OCI-LY3 (cell line): Measurements from ENCODE around the gene SLC17A9.

Experiments used
- H2AFZ ChIP-seq: fragments of 200-600, 300-600 bp; shearing (Covaris generic); 2 replicates; pipeline ENCODE4 v1.6.0; 2014; ENCODE audit warnings: antibody characterized with exemption, low read depth, low read length
- H3K27ac ChIP-seq: fragments of 200-600, 300-600 bp; sonication (generic); 2 replicates; pipeline ENCODE4 v1.5.1; 2014; ENCODE audit warnings: mild to moderate bottlenecking, low read length, moderate library complexity, mixed read lengths
- H3K27me3 ChIP-seq: fragments of 200-600, 300-600 bp; sonication (generic); 2 replicates; pipeline ENCODE4 v1.6.1; 2014; ENCODE audit warnings: low read depth, low read length, mixed read lengths
- H3K36me3 ChIP-seq: fragments of 200-600, 300-600 bp; sonication (generic); replicated peaks from 2 replicates; pipeline ENCODE3; 2014; ENCODE audit warnings: low read depth, low read length, mixed read lengths
- H3K4me1 ChIP-seq: fragments of 300-600, 200-600 bp; sonication (generic); 2 replicates; pipeline ENCODE4 v1.6.1; 2014; ENCODE audit warnings: low read length, mixed read lengths
- H3K4me2 ChIP-seq: fragments of 200-600, 300-600 bp; sonication (generic); 2 replicates; pipeline ENCODE4 v1.6.1; 2014; ENCODE audit warnings: low read length, mixed read lengths
- H3K4me3 ChIP-seq: fragments of 300-600, 200-600 bp; sonication (generic); 2 replicates; pipeline ENCODE4 v1.5.1; 2014; ENCODE audit warnings: antibody characterized with exemption, mild to moderate bottlenecking, low read length, moderate library complexity
- H3K79me2 ChIP-seq: fragments of 300-600, 200-600 bp; shearing (Covaris generic); 2 replicates; pipeline ENCODE4 v1.6.1; 2014; ENCODE audit warnings: mild to moderate bottlenecking, low read length, mixed read lengths
- H3K9ac ChIP-seq: fragments of 300-600, 200-600 bp; shearing (Covaris generic); 2 replicates; pipeline ENCODE4 v1.6.0; 2014; ENCODE audit warnings: mild to moderate bottlenecking, low read length, moderate library complexity
- H3K9me3 ChIP-seq: fragments of 200-600, 300-600 bp; shearing (Covaris generic); 2 replicates; pipeline ENCODE4 v1.6.1; 2014; ENCODE audit warnings: low read length, mixed read lengths; ENCODE audit not compliant: insufficient read depth
- H4K20me1 ChIP-seq: fragments of 200-600, 300-600 bp; sonication (generic); 2 replicates; pipeline ENCODE4 v1.6.1; 2016; ENCODE audit warnings: low read length, mixed read lengths; ENCODE audit not compliant: insufficient read depth
- CTCF ChIP-seq: fragments of 200-600, 300-600 bp; sonication (generic); IDR thresholded peaks from 2 replicates; pipeline ENCODE4 v1.5.1; 2014; ENCODE audit warnings: antibody characterized with exemption, low read length, low read depth
- EZH2phosphoT487 ChIP-seq: fragments of 200-600 bp; shearing (Covaris generic); IDR thresholded peaks from 2 replicates; pipeline ENCODE4 v1.6.1; 2018; ENCODE audit warnings: antibody characterized with exemption, mixed run types, low read depth

The SLC17A9 gene

GRCh38 chr20:62952373-62952967 lies at the start of gene SLC17A9:
Gene SLC17A9, plus strand, starts transcription at chr20:62952709. Its CDS starts 122 bp downstream, at chr20:62952831.
- peaks cover 63% of the 10 kb centered on the region for H3K79me2 ChIP-seq
- H3K9ac ChIP-seq, result peak within 1 kb of the TSS; percentile 95
- H3K4me3 ChIP-seq, result peak within 1 kb of the TSS; percentile 95
- peak within 1 kb of the TSS; percentile 93 for H3K27ac ChIP-seq
- H2AFZ ChIP-seq, result peak within 1 kb of the TSS; percentile 67; the same call in 1 of the 2 replicates
- H3K9me3 ChIP-seq, result no peaks in the 10 kb centered on the region
- H4K20me1 ChIP-seq, result peaks cover 19% of the 10 kb centered on the region
- no peaks in the 10 kb centered on the region for H3K27me3 ChIP-seq
- TF ChIP-seq CTCF (peak; percentile 16), EZH2phosphoT487 (no peak)
- peaks cover 19% of the 10 kb centered on the region for H3K4me1 ChIP-seq
- H3K4me2 ChIP-seq, result peak within 1 kb of the TSS; percentile 100
- peaks cover 44% of the 10 kb centered on the region for H3K36me3 ChIP-seq

DNA sequence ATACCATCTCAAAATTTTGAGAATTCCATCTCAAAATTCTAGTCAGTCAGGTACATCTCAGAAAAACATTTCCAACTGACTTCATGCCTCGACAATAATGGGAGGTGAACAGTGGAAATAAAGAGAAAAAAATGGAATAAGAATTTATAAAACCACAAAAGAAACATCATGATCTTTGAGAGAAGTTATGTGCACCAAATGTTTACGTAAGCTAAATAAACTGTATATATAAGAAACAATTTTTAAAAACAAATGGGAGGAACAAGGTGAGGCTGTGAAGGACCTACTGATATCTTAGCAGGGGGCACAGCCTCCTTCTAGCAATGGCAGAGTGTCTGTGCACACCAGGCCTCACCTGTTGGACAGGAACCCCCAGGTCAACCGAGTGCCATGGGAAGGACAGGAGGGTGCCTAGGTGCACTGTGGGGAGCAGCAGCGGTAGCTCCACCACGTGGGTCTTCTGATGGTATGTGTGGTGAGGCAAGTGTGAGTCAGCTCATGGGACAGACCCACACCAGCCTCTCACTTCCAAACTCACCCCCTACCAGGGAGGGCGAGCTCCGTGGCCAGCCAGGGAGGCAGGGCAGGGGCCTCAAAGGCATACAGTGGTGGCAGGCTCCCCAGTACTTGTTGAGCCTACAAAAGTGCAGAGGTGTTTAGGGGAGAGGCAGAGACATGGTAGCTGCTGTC lies 49.4 kb upstream of the SLC17A9 start:
- Histone ChIP-seq H3K79me2 (peaks cover 26% of the 10 kb centered on the region), H2AFZ (no peak overlapping the region), H4K20me1 (peaks cover 13% of the 10 kb centered on the region), H3K4me1 (peaks cover 39% of the 10 kb centered on the region), H3K4me2 (no peak overlapping the region), H3K27me3 (no peaks in the 10 kb centered on the region), H3K27ac (no peak overlapping the region), H3K36me3 (peaks cover 57% of the 10 kb centered on the region), H3K9ac (no peak overlapping the region), H3K9me3 (no peaks in the 10 kb centered on the region), H3K4me3 (no peak overlapping the region)
- TF ChIP-seq EZH2phosphoT487 (no peak), CTCF (no peak)

- Histone ChIP-seq H4K20me1 (peaks cover 34% of the 10 kb centered on the region), H3K9ac (no peak overlapping the region), H2AFZ (no peak overlapping the region), H3K27ac (no peak overlapping the region), H3K79me2 (peaks cover 38% of the 10 kb centered on the region), H3K9me3 (no peaks in the 10 kb centered on the region), H3K4me2 (no peak overlapping the region), H3K4me3 (no peak overlapping the region), H3K36me3 (peaks cover 72% of the 10 kb centered on the region), H3K27me3 (no peaks in the 10 kb centered on the region), H3K4me1 (peaks cover 37% of the 10 kb centered on the region)
- TF ChIP-seq CTCF (no peak), EZH2phosphoT487 (no peak)
These were observed 46.9 kb upstream of the SLC17A9 start for GRCh38 chr20:62905536-62906117.

DNA sequence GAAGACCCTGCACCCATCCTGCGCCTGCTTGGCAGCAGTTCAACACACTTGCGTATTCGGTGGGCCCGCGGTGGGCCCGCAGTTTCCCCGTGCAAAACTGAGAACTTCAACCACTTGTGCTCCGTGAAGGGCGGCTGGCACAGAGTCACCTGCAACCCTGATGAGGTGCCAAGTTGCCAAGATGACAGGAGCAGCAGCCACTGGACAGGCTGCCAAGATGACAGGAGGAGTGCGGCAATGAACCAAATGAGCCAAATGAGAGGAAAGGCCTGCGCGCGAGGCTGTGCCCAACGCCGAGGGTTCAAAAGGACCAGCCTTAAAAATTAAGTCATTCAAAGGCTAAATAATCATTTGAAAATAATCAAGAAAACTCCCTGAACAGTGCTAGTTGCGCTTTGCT lies 46.3 kb upstream of the SLC17A9 start:
- Histone ChIP-seq H3K27me3 (no peaks in the 10 kb centered on the region), H3K36me3 (peaks cover 75% of the 10 kb centered on the region), H3K9ac (no peak overlapping the region), H3K79me2 (peaks cover 44% of the 10 kb centered on the region), H3K4me1 (peaks cover 31% of the 10 kb centered on the region), H3K4me2 (no peak overlapping the region), H3K27ac (no peak overlapping the region), H3K4me3 (no peak overlapping the region), H2AFZ (no peak overlapping the region), H3K9me3 (no peaks in the 10 kb centered on the region), H4K20me1 (peaks cover 34% of the 10 kb centered on the region)
- TF ChIP-seq EZH2phosphoT487, result no peak
